ENCODE data around the gene PLEKHA6.

Gene PLEKHA6

DNA sequence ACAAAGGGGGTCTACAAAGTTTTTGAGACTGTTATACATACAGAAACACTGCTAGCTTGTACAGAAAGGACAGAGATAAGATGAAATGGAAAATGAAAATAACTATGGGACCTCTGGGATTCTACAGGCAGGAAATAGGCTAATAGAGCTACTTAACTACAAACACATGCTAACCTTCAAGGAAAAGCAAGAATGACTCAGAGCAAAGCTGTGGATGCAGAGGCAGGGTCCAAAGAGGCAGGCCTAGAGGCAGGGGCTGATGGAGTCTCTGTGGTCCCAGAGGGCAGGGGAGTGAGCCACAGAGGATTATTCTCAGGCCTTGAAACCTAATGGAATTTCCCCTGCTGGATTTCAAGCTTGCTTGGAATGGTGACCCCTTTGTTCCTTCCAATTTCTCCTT is 127.2 kb downstream of the PLEKHA6 start:
- Histone ChIP-seq H3K27me3 (ENCODE audit: control insufficient read depth, insufficient read depth, low read length) (no peaks in the 10 kb centered on the region), H3K4me3 (ENCODE audit: low read length) (no peak overlapping the region), H3K9me3 (ENCODE audit: control insufficient read depth, low read depth, low read length) (no peaks in the 10 kb centered on the region), H3K9ac (ENCODE audit: low read length) (no peak overlapping the region), H3K4me1 (ENCODE audit: control insufficient read depth, low read depth, low read length) (no peaks in the 10 kb centered on the region), H3K27ac (ENCODE audit: low read length) (no peak overlapping the region), H3K36me3 (ENCODE audit: control insufficient read depth, low read depth, low read length) (no peaks in the 10 kb centered on the region)

- H3K27me3 ChIP-seq (ENCODE audit: control insufficient read depth, insufficient read depth, low read length) = no peaks in the 10 kb centered on the region
- H3K9ac ChIP-seq (ENCODE audit: low read length) = no peak overlapping the region
- no peak overlapping the region for H3K4me3 ChIP-seq (ENCODE audit: low read length)
- H3K4me1 ChIP-seq (ENCODE audit: control insufficient read depth, low read depth, low read length) = no peaks in the 10 kb centered on the region
- H3K27ac ChIP-seq (ENCODE audit: low read length) = no peak overlapping the region
- H3K36me3 ChIP-seq (ENCODE audit: control insufficient read depth, low read depth, low read length) = no peaks in the 10 kb centered on the region
- no peaks in the 10 kb centered on the region for H3K9me3 ChIP-seq (ENCODE audit: control insufficient read depth, low read depth, low read length)
Measured at GRCh38 chr1:204230211-204230610, 129.5 kb downstream of the PLEKHA6 start.

DNA sequence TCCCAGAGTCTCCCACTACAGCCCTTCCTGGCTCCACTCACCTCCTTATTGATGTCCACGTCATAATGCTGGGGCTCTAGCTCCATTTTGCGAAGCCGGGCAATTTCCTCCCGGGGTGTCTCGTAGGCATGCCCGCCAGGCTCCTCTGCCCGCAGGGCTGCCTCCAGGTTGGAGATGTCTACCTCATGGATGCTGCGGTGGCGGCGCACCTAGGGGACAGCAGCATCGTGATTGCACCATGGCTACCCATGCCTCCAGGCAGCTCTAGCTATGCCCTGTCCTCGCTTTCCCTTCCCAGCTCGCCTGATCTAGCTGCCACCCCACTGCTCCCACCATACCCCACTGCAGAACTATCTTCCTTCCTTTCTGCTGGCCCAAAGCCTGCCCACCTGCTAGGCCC is 130.8 kb downstream of the PLEKHA6 start:
- H3K27me3 ChIP-seq (ENCODE audit: control insufficient read depth, insufficient read depth, low read length) = no peaks in the 10 kb centered on the region

GRCh38 chr1:204227996-204228785 is 131.5 kb downstream of the PLEKHA6 start:
- no peaks in the 10 kb centered on the region for H3K27me3 ChIP-seq (ENCODE audit: control insufficient read depth, insufficient read depth, low read length)
- H3K4me3 ChIP-seq (ENCODE audit: low read length) = no peak overlapping the region
- no peaks in the 10 kb centered on the region for H3K9me3 ChIP-seq (ENCODE audit: control insufficient read depth, low read depth, low read length)
- no peak overlapping the region for H3K27ac ChIP-seq (ENCODE audit: low read length)
- no peaks in the 10 kb centered on the region for H3K4me1 ChIP-seq (ENCODE audit: control insufficient read depth, low read depth, low read length)
- H3K9ac ChIP-seq (ENCODE audit: low read length) = no peak overlapping the region
- no peaks in the 10 kb centered on the region for H3K36me3 ChIP-seq (ENCODE audit: control insufficient read depth, low read depth, low read length)

More for the DNA sequence above, 130.8 kb downstream of the PLEKHA6 start:
- Histone ChIP-seq H3K4me3 (ENCODE audit: low read length) (no peak overlapping the region), H3K9ac (ENCODE audit: low read length) (no peak overlapping the region), H3K4me1 (ENCODE audit: control insufficient read depth, low read depth, low read length) (no peaks in the 10 kb centered on the region), H3K9me3 (ENCODE audit: control insufficient read depth, low read depth, low read length) (no peaks in the 10 kb centered on the region), H3K36me3 (ENCODE audit: control insufficient read depth, low read depth, low read length) (no peaks in the 10 kb centered on the region), H3K27ac (ENCODE audit: low read length) (no peak overlapping the region)

DNA sequence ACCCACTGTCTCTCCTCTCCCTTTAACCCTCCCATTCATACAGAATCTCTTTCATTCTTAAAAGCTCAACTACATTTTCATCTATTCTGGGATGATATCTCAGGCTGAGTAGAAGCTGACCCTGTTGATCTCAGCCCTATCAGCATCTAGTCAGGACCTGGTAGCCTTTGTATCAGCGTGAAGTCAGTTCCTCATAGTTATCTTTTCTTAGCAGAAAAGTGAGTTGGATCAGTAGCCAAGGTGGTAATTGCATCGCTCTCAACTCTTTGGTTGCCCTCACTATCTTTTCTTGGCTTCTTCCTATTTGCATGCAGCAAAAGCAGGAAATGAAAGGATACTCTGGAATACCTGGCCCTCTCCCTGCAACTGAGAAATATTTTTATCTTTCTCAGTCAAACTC is 132.4 kb downstream of the PLEKHA6 start:
- no peaks in the 10 kb centered on the region for H3K9me3 ChIP-seq (ENCODE audit: control insufficient read depth, low read depth, low read length)
- no peaks in the 10 kb centered on the region for H3K4me1 ChIP-seq (ENCODE audit: control insufficient read depth, low read depth, low read length)
- H3K9ac ChIP-seq (ENCODE audit: low read length) = no peak overlapping the region
- no peaks in the 10 kb centered on the region for H3K36me3 ChIP-seq (ENCODE audit: control insufficient read depth, low read depth, low read length)
- H3K27me3 ChIP-seq (ENCODE audit: control insufficient read depth, insufficient read depth, low read length) = no peaks in the 10 kb centered on the region
- no peak overlapping the region for H3K4me3 ChIP-seq (ENCODE audit: low read length)
- H3K27ac ChIP-seq (ENCODE audit: low read length) = no peak overlapping the region

- no peaks in the 10 kb centered on the region for H3K4me1 ChIP-seq (ENCODE audit: control insufficient read depth, low read depth, low read length)
- H3K27ac ChIP-seq (ENCODE audit: low read length) = no peak overlapping the region
- H3K27me3 ChIP-seq (ENCODE audit: control insufficient read depth, insufficient read depth, low read length) = no peaks in the 10 kb centered on the region
- H3K4me3 ChIP-seq (ENCODE audit: low read length) = no peak overlapping the region
- H3K9me3 ChIP-seq (ENCODE audit: control insufficient read depth, low read depth, low read length) = no peaks in the 10 kb centered on the region
- H3K9ac ChIP-seq (ENCODE audit: low read length) = no peak overlapping the region
- no peaks in the 10 kb centered on the region for H3K36me3 ChIP-seq (ENCODE audit: control insufficient read depth, low read depth, low read length)
Measured at GRCh38 chr1:204225841-204226735, 133.6 kb downstream of the PLEKHA6 start.

- Histone ChIP-seq H3K27ac (ENCODE audit: low read length) (no peak overlapping the region), H3K9ac (ENCODE audit: low read length) (no peak overlapping the region), H3K4me1 (ENCODE audit: control insufficient read depth, low read depth, low read length) (no peaks in the 10 kb centered on the region), H3K9me3 (ENCODE audit: control insufficient read depth, low read depth, low read length) (no peaks in the 10 kb centered on the region), H3K4me3 (ENCODE audit: low read length) (no peak overlapping the region), H3K36me3 (ENCODE audit: control insufficient read depth, low read depth, low read length) (no peaks in the 10 kb centered on the region), H3K27me3 (ENCODE audit: control insufficient read depth, insufficient read depth, low read length) (no peaks in the 10 kb centered on the region)
Measured at GRCh38 chr1:204224655-204225054, 135.1 kb downstream of the PLEKHA6 start.

- Histone ChIP-seq H3K27me3 (ENCODE audit: control insufficient read depth, insufficient read depth, low read length) (no peaks in the 10 kb centered on the region), H3K9ac (ENCODE audit: low read length) (no peak overlapping the region), H3K9me3 (ENCODE audit: control insufficient read depth, low read depth, low read length) (no peaks in the 10 kb centered on the region), H3K27ac (ENCODE audit: low read length) (no peak overlapping the region), H3K4me3 (ENCODE audit: low read length) (no peak overlapping the region), H3K36me3 (ENCODE audit: control insufficient read depth, low read depth, low read length) (no peaks in the 10 kb centered on the region), H3K4me1 (ENCODE audit: control insufficient read depth, low read depth, low read length) (no peaks in the 10 kb centered on the region)
Measured at GRCh38 chr1:204223129-204223860, 136.4 kb downstream of the PLEKHA6 start.

DNA sequence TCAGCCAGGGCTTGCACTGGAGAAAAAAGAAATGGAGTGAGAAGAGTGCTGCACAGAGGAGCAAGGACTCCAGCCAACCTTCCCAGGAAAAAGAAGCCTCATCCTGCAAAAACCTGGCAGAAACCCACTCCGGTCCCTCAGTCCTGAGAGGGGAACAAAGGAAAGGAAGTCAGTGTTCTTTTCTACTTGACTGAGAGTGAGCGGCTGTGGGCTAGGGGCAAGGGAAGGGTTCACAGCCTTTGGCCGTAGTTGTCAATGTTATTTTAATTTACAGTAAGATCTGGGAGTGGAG is 137.0 kb downstream of the PLEKHA6 start:
- Histone ChIP-seq H3K9me3 (ENCODE audit: control insufficient read depth, low read depth, low read length) (no peaks in the 10 kb centered on the region), H3K4me1 (ENCODE audit: control insufficient read depth, low read depth, low read length) (no peaks in the 10 kb centered on the region), H3K27ac (ENCODE audit: low read length) (no peak overlapping the region), H3K27me3 (ENCODE audit: control insufficient read depth, insufficient read depth, low read length) (no peaks in the 10 kb centered on the region), H3K4me3 (ENCODE audit: low read length) (no peak overlapping the region), H3K36me3 (ENCODE audit: control insufficient read depth, low read depth, low read length) (no peaks in the 10 kb centered on the region), H3K9ac (ENCODE audit: low read length) (no peak overlapping the region)

GRCh38 chr1:204222006-204222763 is 137.5 kb downstream of the PLEKHA6 start:
- H3K9ac ChIP-seq (ENCODE audit: low read length) = no peak overlapping the region
- H3K4me1 ChIP-seq (ENCODE audit: control insufficient read depth, low read depth, low read length) = no peaks in the 10 kb centered on the region
- H3K27ac ChIP-seq (ENCODE audit: low read length) = no peak overlapping the region

DNA sequence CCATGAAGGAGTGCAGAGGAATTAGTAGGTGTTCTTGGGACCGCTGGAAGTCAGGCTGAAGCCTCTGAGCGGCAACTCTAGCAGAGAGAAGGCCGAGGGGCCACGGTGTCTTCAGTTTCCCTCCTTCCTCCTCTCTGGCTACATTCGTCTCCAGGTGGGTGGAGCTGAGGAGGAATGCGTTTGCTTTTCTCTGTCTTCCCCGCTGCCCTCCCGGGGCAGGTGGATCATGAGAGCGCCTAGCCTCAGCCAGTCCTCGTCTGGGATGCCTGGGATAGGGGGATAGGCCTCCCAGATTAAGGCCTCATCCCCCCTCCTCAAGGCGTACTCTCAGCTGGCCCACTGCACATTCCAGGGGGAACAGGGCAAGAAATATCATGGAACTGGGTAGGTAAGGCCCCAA is 138.5 kb downstream of the PLEKHA6 start:
- Histone ChIP-seq H3K27me3 (ENCODE audit: control insufficient read depth, insufficient read depth, low read length) (no peaks in the 10 kb centered on the region), H3K9ac (ENCODE audit: low read length) (no peak overlapping the region), H3K36me3 (ENCODE audit: control insufficient read depth, low read depth, low read length) (no peaks in the 10 kb centered on the region), H3K27ac (ENCODE audit: low read length) (no peak overlapping the region), H3K4me3 (ENCODE audit: low read length) (no peak overlapping the region), H3K9me3 (ENCODE audit: control insufficient read depth, low read depth, low read length) (no peaks in the 10 kb centered on the region), H3K4me1 (ENCODE audit: control insufficient read depth, low read depth, low read length) (no peaks in the 10 kb centered on the region)

More at GRCh38 chr1:204222006-204222763, 137.5 kb downstream of the PLEKHA6 start:
- Histone ChIP-seq H3K4me3 (ENCODE audit: low read length) (no peak overlapping the region), H3K9me3 (ENCODE audit: control insufficient read depth, low read depth, low read length) (no peaks in the 10 kb centered on the region), H3K27me3 (ENCODE audit: control insufficient read depth, insufficient read depth, low read length) (no peaks in the 10 kb centered on the region), H3K36me3 (ENCODE audit: control insufficient read depth, low read depth, low read length) (no peaks in the 10 kb centered on the region)
